Neural cell (in vitro differentiated cells): ENCODE measurements around the gene MSANTD4.
"Not testable (repeated sequence)": the region's sequence is repeated elsewhere in the genome, so short reads cannot be mapped to it uniquely, and the experiment has no call there.

Experiments used
- CTCF ChIP-seq: fragments of 450-650 bp; IDR thresholded peaks from 2 replicates; pipeline ENCODE4 v1.5.1; 2014; ENCODE audit warnings: antibody characterized with exemption, mild to moderate bottlenecking, moderate library complexity; ENCODE audit not compliant: poor library complexity, severe bottlenecking
- EZH2 ChIP-seq: fragments of 200-600, 300-800 bp; shearing (Covaris generic), sonication (generic); IDR thresholded peaks from 2 replicates; pipeline ENCODE4 v1.6.1; 2014; ENCODE audit warnings: antibody characterized with exemption, low read length, borderline replicate concordance, mild to moderate bottlenecking; ENCODE audit not compliant: insufficient read depth, poor library complexity, severe bottlenecking
- MXI1 ChIP-seq: fragments of 450-650 bp; conservative IDR thresholded peaks from 2 replicates; pipeline ENCODE4 v1.6.1; 2014; ENCODE audit warnings: antibody characterized with exemption, mild to moderate bottlenecking; ENCODE audit not compliant: poor library complexity, severe bottlenecking
- POLR2AphosphoS5 ChIP-seq: IDR thresholded peaks from 2 replicates; pipeline ENCODE4 v1.6.1; 2012
- RAD21 ChIP-seq: fragments of 450-650 bp; conservative IDR thresholded peaks from 2 replicates; pipeline ENCODE4 v1.6.1; 2014; ENCODE audit warnings: antibody characterized with exemption, mild to moderate bottlenecking, moderate library complexity
- REST ChIP-seq: IDR thresholded peaks from 2 replicates; pipeline ENCODE4 v1.6.1; 2012; ENCODE audit warnings: borderline replicate concordance
- TAF1 ChIP-seq: IDR thresholded peaks from 2 replicates; pipeline ENCODE4 v1.6.1; 2012; ENCODE audit warnings: low read depth

- TF ChIP-seq CTCF, RAD21, POLR2AphosphoS5, REST, MXI1, EZH2, TAF1: not testable (repeated sequence)
Measured at GRCh38 chr11:106003094-106003493, 18.9 kb downstream of the MSANTD4 start.
